Fibroblast of gingiva (primary cell): Measurements from ENCODE around the gene RING1.

ENCODE experiments used
- DNase-seq: peaks from one replicate; pipeline ENCODE4 v3.0.0-alpha.2; 2011; ENCODE audit warnings: low read depth

Gene RING1

DNA sequence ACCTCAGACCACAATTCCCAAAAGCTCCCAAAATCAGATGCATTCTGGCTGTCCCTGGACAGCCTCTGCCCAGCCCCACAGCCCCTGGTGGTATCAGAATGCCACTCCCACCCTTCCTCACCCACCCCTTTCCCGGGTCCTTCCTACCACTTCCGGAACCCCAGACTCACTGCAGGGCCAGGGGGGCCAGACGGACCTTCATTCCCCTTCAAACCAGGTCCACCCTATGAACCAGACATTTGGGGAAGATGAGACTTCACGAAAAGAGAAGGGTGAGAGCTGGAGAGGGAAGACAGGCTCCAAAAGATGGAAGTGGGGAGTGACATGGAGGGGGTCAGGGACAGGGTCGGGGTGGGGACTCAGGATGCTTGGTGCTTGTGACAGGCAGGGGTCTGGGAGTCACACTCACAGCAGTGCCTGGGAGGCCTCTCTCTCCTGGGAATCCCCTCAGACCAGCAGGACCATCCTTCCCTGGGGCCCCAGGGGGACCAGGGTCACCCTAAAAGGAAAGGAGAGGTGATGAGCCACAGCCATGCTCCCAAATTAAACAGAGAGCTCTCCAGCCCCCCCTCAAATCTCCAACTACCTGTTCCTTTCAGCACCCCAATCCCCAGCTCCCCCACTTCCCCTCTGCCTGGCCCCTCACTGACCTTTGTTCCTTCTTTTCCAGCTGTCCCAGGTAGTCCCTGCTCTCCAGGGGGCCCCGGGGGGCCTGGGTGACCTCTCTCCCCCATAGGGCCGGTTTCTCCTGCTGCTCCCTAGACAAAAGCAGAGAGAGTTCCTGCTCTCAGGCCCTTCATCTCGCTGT is 36.2 kb upstream of the RING1 start:
- no peak for DNase-seq

DNA sequence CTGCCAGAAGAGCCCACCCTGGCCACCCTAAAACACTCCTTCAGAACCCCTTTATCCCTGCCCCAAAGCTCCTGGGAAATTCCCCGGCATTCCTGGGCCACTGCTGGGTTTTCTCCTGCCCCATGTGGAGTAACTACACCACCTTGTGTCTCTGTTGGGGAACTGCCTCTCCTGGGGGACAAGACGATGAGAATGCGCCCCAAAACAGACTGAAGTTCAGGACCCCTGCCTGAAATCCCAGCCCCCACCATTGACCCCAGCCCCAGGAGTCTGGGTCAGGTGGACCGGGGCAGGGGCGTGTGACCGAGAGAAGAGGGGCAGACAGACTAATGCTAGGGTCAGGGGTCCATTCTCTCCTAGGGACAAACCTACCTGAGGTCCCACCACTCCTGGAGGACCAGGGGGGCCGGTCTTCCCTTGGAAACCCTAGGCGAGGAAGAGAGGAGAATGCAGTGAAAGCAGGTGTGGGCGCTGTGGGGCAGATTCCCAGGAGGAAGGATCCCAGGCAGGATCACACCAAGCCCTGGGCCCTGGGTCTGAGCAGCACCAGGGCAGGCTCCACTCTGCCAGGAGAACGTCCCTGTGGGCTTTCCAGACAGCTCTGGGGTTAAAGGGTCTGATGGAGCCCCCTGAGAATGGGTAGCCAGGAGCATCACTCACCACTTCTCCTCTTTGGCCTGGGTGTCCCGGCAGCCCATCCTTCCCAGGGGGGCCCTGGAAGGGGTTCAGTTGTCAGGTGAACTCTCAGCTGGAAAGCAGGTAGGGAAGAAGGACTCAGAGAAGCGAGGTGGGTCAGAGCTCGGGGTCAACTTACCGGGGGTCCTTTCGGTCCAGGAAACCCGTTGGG is 35.4 kb upstream of the RING1 start:
- no peak for DNase-seq

DNA sequence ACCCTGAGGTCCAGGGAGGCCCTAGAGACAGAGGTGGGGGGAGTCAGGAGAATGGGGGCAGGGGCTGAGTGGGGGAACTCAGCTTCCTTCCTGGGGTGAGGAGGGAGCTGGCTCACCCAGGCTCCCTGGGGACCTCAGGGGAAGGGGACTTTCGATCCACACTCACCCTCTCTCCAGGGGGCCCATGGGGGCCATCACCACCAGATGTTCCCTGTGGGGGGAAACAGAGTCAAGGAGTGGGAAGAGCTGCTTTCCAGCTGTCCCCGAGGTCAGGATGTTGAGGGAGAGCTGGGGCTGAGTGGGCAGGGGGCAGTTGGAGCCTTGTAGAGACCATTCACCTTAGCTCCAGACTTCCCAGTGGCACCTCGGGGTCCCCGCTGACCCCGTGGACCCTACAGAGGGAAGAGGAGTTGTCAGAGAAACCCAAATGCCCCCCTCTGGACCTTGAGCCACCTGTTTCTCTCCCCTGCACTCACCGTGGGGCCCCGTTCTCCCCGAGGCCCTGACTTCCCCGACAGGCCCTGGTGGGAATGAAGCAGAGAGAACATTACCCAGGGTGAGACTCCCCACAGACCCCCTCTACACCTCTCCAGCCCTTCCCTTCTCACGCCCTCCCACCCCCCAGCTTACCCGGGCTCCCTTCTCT is 34.6 kb upstream of the RING1 start:
- no peak for DNase-seq

DNA sequence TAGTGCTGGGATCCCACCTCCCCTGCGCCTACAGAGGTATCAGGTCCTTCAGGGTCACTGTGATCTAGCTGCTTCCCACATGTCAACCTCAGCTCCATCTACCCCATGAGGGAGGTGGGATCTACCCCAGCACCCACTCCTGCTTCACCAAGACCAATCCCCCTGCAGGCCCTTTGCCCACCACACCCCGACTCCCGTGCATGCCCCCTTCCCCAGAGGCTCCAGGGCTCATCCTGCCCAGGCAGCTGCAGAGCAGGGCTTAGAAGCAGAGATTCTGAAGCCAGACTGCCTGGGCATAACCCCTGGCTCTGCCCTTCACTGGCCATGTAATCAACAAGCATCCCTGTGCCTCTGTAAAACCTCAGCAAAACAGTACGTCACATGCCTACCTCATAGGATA is 33.5 kb upstream of the RING1 start:
- DNase-seq = no peak

DNA sequence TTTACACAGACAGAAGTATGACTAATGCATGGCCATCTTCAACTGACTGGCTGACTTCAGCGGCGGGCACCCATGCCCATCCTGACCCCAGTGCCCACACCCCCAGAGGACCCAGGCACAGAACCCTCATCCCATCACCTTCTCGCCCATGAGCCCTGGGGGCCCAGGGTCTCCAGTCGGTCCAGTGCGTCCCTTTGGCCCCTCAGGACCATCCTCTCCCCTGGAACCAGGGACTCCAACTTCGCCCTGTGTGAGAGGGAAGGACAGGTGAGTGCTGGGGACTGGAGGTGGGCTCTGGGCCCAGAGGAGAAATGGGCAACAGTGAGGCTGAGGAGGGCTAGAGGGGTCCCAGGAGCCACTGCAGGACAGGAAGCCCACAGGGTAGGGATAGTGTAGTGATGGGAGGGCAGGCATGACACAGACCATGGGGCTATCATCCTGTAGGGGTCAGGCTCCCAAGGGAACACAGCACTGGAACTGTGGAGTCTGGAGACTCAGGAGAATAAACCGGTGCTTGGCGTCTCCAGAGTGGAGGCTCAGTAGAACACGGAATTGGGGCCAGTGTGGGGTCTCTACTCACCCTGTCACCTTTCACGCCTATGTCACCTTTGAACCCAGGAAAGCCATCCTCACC is 32.7 kb upstream of the RING1 start:
- no peak for DNase-seq

DNA sequence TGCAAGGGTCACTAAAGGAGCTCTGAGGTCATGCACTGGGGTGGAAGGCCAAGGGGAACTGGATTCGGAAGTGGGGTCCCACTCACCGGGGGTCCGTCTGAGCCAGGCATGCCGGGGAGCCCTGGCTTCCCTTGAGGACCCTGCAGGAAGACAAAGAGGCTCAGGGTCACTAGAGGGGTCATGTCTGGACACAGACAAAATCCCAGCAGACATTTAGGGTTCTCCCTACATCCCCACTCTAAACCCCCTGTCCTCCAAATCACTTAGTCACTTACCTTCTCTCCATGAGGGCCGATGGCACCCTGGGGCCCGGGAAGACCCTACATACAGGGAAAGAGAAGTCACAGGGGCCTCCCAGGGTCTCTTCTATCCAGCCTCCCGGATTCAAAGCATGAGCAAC is 31.4 kb upstream of the RING1 start:
- no peak for DNase-seq

DNA sequence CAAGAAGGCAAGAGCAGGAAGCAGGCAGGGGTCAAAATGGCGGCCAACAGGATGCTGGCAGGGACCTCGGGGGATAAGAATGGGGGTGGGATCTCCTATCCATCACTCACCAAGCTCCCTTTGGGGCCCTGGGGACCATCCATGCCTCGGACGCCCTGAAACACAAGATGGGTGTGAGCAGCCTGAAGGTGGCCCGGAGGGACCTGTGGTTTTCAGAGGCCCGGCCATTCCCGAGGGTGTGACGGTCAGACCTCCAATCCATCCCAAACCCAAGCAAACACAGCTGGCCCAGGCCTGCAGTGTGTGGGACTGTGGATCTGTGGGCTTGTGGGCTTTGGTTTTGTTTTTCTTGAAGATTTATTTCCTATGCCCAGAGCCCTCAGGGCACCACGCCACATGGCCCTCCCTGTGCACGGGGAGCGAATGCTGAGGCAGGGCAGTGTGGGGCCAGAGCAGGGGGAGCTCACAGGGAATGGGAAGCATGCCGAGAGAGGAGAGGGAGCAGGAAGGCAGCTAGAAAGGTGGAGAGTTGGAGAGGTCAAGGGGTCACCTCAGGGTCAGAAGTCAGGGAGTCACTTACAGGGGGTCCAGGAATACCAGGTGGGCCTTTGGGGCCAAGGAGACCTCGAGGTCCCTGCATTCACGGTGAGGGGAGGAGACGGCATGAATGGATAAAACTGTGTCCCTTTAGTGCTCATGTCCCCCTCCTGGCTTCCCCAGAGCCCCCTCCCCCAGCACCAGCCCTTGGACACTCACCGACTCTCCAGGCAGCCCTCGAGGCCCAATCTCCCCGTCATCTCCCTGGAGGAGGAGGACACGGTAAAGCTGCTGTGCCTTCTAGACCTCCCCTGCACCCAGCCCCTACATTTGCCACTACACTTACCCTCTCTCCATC is 30.5 kb upstream of the RING1 start:
- DNase-seq = no peak

DNA sequence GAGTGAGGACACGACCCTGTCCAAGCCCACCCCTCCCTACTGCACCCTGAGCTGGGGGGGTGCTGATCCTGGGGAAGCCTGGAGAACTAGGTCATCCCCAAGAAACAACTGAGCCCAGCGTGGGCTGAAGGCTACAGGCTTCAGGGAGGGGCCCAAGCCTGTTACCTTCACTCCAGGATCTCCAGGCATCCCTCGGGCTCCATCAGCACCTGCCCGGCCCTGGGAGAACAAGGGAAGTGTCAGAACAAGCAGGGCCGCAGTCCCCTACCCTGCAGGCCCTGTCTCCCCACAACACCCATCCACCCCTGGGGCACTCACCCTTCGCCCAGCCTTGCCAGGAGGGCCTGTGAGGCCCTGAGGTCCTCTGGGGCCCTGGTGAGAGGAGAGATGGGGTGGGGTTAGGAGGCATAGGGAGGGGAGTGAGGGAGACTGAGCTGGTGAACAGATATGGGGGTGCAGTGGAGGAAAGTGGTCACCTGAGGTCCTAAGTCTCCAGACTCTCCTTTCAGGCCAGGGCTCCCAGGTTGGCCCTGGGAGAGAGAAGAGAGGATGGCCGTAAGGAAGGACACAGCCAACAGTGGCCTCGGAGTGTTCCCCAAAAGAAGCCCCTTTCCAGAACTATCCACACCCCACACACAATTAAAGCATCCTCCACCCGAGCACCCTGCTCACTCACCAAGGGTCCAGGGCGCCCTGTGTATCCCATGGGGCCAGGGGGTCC is 29.4 kb upstream of the RING1 start:
- DNase-seq = no peak

DNA sequence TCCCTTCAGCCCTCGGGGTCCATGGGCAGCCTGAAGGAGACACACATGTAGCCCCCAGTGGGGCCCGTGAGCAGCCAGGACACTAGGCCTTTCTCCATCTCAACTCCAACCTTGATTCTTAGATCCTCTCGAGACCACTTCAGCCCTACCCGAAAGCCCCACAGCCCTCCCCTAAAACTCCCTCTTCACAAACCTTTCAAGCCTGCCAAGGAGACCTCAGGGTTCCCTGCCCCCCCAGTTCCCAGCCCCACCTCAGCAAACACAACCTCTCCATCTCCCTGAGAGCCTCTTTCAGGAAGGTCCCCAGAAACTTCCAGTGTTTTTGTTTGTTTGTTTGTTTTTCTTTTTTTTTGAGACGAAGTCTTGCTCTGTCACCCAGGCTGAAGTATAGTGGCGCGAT is 27.2 kb upstream of the RING1 start:
- no peak for DNase-seq

DNA sequence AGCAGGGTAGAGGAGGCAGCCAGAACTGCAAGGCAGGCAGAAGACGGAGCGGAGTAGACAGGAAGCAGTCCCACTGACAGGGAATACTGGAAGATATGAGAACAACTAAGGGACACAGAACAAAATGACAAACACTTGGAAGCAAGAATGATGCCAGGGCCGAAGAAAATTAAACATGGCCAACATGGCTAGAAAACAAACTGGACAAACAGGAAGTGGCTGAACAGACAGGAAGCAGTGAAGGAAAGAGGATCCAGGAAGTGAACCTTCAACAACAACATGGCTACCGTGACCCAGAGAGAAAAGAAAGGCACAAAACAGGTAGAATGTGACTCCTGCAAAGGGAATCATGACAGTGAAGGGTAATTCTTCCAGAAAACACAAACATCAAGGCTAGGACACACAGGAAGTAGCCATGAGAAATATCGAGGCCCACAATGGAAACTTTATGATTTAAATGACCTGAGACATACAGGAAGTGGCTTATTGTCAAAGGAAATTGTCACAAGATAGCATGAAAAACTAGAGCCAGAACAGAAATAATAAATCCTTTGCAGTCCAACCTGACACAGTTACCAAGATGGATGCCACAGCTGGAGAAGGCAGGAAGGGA is 25.1 kb upstream of the RING1 start:
- DNase-seq = no peak

DNA sequence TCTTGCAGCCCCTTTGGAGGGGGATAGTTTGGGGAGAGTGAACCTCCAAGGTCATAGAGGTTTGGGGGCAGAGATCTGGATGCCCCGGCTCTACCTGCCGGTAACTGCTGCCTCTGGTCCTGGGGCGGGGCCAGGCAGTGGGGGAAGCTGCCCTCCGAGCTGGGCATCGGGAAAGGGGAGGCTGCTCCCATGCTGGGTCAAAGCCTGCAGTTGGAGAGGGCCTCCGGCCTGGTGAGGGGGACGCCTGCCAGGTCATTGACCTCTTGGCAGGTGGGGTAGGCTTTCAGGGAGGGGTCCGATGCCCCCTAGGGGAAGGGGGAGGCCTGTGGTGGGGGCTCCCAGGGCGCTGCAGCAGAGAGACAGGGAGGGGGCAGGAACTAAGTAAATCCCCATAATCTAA is 23.1 kb upstream of the RING1 start:
- no peak for DNase-seq

DNA sequence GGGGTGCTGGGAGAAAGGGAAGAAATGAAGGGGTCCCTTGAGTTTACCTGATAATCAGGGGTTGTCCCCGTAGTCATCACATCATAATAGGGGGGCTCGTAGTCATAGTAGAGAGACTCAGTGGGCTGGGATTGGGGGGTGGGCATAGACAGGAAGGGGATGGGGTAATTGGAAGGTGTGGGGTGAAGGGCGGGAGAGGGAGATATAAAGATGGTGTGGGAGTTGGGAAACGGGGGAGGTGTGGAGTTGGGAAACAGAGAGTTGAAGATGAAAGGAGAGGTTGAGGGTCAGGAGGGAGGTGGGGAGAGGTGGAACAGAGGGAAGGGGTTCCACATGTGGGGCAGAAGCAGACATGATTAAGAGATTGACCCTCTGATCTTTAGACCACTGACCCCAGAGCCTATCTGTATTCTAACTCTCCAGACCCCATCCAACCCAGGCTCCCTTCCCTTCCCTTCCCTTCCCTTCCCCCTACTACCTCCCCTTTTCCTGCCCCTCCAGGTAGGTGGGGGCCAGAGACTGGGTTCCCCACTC is 22.6 kb upstream of the RING1 start:
- DNase-seq = no peak

DNA sequence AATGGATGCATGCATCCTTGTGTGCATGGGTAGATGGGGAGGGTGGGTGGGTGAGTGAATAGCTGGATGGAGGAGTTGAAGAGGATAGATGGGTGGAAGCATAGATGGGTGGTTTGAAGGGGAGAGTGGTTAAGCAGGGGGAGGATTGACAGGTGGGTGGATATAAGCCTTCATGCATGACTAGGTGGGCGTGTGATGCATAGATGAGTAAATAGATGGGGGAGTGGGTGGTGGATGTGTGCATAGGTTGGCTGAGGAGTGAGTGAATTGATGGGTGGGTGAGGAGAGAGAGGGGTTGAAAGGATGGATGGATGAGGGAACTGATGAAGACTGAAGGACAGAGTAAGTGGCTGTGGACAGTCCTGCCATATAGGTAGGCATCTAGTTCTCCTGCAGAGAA is 20.5 kb upstream of the RING1 start:
- DNase-seq = no peak

DNA sequence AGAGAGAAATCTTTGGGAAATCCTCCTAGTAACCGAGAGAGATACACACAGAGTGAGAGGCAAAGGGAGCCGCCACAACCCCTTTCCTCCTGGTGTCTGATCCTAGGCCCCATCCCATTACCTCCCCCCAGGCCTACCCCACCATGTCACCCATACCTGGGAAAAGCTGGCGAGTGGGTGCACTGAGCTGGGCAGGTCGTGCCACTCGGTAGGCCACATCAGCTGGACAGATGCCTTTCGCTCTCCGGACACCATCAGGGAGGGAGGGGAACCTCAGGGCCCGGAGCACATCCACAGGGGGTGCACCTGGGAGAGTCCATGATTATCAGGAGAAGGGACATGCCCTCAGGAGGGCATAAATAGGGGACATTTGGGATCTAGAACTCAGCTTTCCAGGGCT is 19.1 kb upstream of the RING1 start:
- DNase-seq = no peak

DNA sequence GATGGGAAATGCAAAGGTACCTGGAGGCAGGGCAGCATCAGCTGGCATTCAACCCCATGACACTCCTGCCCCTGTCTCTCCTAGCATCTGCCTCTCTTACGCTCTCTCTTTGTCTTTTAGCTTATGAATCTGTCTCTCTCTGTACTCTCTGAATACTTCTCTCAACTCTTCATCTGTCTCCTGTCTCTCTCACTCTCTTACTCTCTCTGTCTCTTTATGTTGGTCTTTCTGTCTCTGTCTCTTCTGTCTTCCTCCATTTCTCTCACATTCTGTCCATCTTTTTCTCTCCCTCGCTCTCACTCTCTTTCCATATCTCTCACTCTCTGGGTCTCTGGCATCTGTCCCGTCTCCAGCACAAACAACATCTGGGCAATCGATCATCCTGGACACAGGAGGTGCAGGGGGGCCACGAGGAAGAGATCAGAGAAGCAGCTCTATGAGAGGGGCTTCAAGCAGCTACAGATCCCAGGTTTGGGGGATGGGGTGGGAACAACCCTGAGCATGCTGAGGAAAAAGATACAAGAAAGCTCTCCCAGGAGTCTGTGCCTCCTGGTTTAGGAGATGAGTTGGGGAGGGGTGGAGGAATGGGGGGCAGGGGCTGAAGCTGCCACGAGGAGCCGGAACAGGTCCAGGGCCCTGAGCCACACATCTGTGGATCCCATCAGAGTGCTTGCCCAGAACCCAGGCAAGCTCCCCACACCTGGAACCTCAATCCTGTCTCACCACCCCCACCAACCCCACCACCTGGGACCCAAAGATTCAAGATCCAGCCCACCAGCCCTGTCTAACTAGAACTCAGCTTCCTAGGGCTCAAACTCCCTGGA is 18.5 kb upstream of the RING1 start:
- no peak for DNase-seq

DNA sequence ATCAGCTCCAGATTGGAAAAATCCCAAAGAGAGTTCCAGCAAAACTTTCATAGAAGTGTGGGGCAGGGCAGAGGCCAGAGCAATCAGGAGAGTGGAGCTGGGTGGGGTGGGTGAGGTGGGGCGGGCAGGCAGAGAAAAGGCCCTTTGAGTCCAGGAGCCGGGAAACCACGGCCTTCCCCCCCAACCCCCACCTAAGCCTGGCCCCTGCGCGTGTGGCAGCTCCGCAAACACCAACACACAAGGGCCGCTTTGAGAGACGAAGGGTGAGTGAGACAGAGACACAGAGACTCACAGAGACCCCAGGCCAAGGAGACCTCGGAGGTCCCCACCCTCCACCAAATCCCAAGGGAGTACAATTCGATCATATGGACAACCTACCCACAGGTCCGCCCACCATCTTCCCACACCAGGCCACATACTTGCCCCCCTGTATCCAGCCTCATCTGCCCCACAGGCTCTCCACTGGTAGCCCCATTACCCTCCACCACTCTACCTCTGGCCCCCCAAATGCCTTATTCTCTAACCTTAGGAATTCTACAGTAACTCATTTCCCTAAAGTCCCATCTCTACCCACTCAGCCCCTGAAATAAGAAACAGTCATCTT is 17.7 kb upstream of the RING1 start:
- no peak for DNase-seq

DNA sequence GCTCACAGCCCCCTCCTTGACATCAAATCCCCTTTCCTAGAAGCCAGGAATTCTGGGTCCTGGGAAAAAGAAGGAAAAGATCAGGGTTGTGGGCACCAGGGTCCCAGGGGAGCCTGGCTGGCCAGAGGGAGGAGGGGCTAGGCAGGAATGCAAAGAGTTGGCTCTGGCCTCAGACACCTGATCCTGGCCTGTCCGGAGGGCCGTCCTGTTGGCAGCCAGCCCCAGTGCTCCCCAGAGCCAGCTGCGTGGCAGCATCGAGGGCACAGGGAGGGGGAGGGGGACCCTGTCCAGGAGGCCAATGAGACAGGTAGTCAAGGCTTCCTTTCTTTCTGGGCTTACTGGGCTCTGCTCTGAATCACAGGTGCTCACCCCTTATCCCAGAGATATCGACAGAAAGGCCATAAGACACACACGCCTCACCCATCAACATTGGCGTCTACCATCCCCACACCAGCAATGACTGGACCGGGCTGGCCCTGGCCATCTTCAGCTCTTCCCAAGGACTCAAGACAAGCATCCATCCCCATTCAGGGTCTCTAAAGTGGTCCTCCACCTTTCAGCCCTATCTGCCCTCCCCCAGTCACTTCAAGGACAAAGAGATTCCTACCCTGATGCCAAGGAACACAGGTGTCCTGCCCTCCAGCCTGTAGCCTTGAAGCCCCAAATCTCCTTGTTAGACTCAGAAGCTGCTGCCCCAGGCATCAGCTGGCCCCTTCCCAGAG is 16.8 kb upstream of the RING1 start:
- no peak for DNase-seq

DNA sequence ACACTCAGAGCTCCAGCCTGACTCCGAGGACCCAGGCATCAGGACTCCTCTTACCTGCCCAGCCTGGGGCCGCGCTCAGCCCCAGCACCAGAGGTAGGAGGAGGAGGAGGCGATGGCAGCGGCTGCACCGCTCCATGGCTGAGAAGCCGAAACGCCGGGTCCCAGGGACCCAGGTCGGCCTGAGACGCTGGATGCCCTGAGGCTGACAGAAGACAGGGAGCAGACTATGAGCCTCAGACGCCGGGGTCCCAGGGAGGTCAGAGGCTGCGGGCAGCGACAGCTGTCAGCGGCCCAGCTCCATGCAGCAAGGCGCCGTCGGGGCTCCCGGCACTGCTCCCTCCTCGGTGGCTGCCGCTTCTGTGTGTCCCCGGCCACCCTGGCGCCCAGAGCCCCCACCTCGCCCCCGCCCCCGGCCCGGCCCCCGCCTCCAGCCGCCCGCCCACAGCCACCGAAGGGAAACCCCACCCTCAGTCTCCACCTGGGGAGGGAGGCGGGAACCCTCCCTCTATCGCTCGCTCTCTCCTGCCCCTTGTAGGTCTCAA is 16.1 kb upstream of the RING1 start, which contains the start of gene COL11A2:
Gene COL11A2, minus strand, starts transcription at position 363 of the 542 bp plus-strand sequence. Its CDS starts 227 bp downstream, at position 136.
- DNase-seq = no peak
